Keratinocyte (primary cell): ENCODE data around the gene RNF145. TPM values are rescaled to one million over a fixed set of nuclear protein-coding genes. Genes with fewer than 3 reads are reported as not detected.

Source experiments
- DNase-seq: peaks from one replicate; pipeline ENCODE4 v3.0.0-alpha.2; 2011; ENCODE audit warnings: low read depth, missing footprints, low spot score
- FAIRE-seq: peaks from 2 replicates; lab custom pipeline; 2011; peaks lifted over from hg19 to GRCh38; lab: Jason Lieb, UNC
- H2AFZ ChIP-seq: 2 replicates; pipeline ENCODE4 v1.6.0; 2012; ENCODE audit warnings: low read length, control low read depth, inconsistent platforms; ENCODE audit not compliant: control insufficient read depth
- H3K27ac ChIP-seq: 2 replicates; pipeline ENCODE4 v1.5.1; 2011; ENCODE audit warnings: low read length; ENCODE audit not compliant: control insufficient read depth, insufficient read depth
- H3K27me3 ChIP-seq: 3 replicates; pipeline ENCODE4 v1.6.0; 2011; ENCODE audit warnings: low read length; ENCODE audit not compliant: control insufficient read depth, insufficient read depth; ENCODE audit errors: extremely low read depth
- H3K36me3 ChIP-seq, 2 experiments: 2 replicates in 1 of 2; 3 replicates in 1 of 2; pipeline ENCODE4 v1.5.1; 2011; ENCODE audit warnings: low read length in 2 of 2, mild to moderate bottlenecking in 1 of 2; ENCODE audit not compliant: control insufficient read depth in 2 of 2, insufficient read depth in 2 of 2; ENCODE audit errors: extremely low read depth in 1 of 2
- H3K4me1 ChIP-seq: 3 replicates; pipeline ENCODE4 v1.5.1; 2011; ENCODE audit warnings: low read length; ENCODE audit not compliant: control insufficient read depth, insufficient read depth; ENCODE audit errors: extremely low read depth
- H3K4me2 ChIP-seq: 3 replicates; pipeline ENCODE4 v1.6.0; 2011; ENCODE audit warnings: low read depth, low read length; ENCODE audit not compliant: control insufficient read depth, insufficient read depth; ENCODE audit errors: extremely low read depth
- H3K4me3 ChIP-seq, 3 experiments: fragments of 200-600 bp in 1 of 3; sonication (generic) in 1 of 3; 2 replicates in 2 of 3; 3 replicates in 1 of 3; pipeline ENCODE4 v1.5.1; 2011 to 2016; ENCODE audit warnings: low read length in 3 of 3, mild to moderate bottlenecking in 3 of 3, control low read depth in 2 of 3, inconsistent platforms in 1 of 3, low read depth in 1 of 3, mixed read lengths in 1 of 3, mixed run types in 1 of 3, moderate library complexity in 1 of 3; ENCODE audit not compliant: control insufficient read depth in 2 of 3, insufficient read depth in 2 of 3; ENCODE audit errors: extremely low read depth in 1 of 3
- H3K79me2 ChIP-seq: 2 replicates; pipeline ENCODE4 v1.6.0; 2012; ENCODE audit warnings: low read length; ENCODE audit not compliant: control insufficient read depth, insufficient read depth
- H3K9ac ChIP-seq: 3 replicates; pipeline ENCODE4 v1.6.0; 2011; ENCODE audit warnings: low read length; ENCODE audit not compliant: control insufficient read depth, insufficient read depth; ENCODE audit errors: extremely low read depth
- H3K9me1 ChIP-seq: 3 replicates; pipeline ENCODE4 v1.6.0; 2011; ENCODE audit warnings: low read length; ENCODE audit not compliant: control insufficient read depth, insufficient read depth; ENCODE audit errors: extremely low read depth
- H3K9me3 ChIP-seq: 2 replicates; pipeline ENCODE4 v1.5.1; 2012; ENCODE audit warnings: low read depth, low read length; ENCODE audit not compliant: control insufficient read depth
- H4K20me1 ChIP-seq: 3 replicates; pipeline ENCODE4 v1.6.0; 2011; ENCODE audit warnings: low read length; ENCODE audit not compliant: control insufficient read depth, insufficient read depth; ENCODE audit errors: extremely low read depth
- EZH2 ChIP-seq: IDR thresholded peaks from one replicate; pipeline ENCODE4 v1.6.1; 2012; ENCODE audit warnings: inconsistent platforms, mild to moderate bottlenecking, low read length, moderate library complexity
- dilution Hi-C: fragments of 300-500 bp; cut with MboI; formaldehyde crosslinking; loops from one replicate; pipeline ENCODE4 v1.7.0; 2020; ENCODE audit warnings: low sequenced_read_pairs; ENCODE audit not compliant: extremely low pct_ligation_motif_present
- polyA plus RNA-seq, 5 experiments: library from polyadenylated mRNA; depleted of rRNA in 3 of 5; stranded (reverse) in 3 of 5; stranded (forward) in 1 of 5; unstranded in 1 of 5; fragments of >200 nt; gene quantifications; 1 replicate in 1 of 5; 2 replicates in 3 of 5; 3 replicates in 1 of 5; pipeline versions ENCODE4 v1.2.1 to v1.2.3, GENCODE V29; 2011 to 2012; ENCODE audit warnings: missing spikeins in 2 of 5, low read depth in 1 of 5, low replicate concordance in 1 of 5
- TF ChIP-seq, protein P1 (sequence below), 3 experiments: IDR thresholded peaks in 1 of 3; conservative IDR thresholded peaks in 1 of 3; optimal IDR thresholded peaks in 1 of 3; 2 replicates in 2 of 3; 3 replicates in 1 of 3; pipeline versions ENCODE3 to v1.5.1; 2011; ENCODE audit warnings: low read length in 3 of 3, mild to moderate bottlenecking in 3 of 3, moderate library complexity in 2 of 3, control low read depth in 1 of 3, inconsistent platforms in 1 of 3; ENCODE audit not compliant: insufficient read depth in 2 of 3; ENCODE audit errors: extremely low read depth in 1 of 3

Gene RNF145
- polyA plus RNA-seq, 1 donor (not counting 4 experiments of a cell fraction or from before 2014, with no cell fraction given), result 78.6 TPM

DNA sequence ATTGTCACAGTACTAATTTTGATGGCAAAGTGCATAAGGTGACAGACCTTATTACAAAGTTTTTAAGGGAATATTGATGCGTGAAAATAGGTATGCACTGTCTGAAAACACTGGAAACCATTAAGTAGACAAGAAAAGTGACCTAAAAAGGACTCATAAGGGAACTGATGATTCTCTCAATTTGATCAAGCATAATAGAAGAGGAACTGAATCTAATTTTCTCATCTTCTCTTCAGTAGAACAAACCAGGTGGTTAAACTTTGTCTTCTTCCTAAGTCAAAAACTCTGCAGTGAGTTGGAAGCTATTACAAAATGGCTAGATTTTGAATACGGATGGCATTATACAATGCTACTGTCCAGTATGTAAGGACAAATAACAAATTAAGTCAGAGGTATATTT, 53.4 kb downstream of the RNF145 start:
- Histone ChIP-seq H3K4me3 (no peak overlapping the region), H3K9ac (no peak overlapping the region), H3K79me2 (no peaks in the 10 kb centered on the region), H3K27me3 (no peaks in the 10 kb centered on the region), H3K9me3 (no peaks in the 10 kb centered on the region), H3K27ac (no peak overlapping the region), H3K4me2 (no peak overlapping the region), H3K9me1 (no peaks in the 10 kb centered on the region), H3K36me3 (peaks cover 10 to 13% of the 10 kb centered on the region in 2 experiments), H3K4me1 (no peaks in the 10 kb centered on the region), H2AFZ (no peak overlapping the region), H4K20me1 (peaks cover 2% of the 10 kb centered on the region)
- TF ChIP-seq, protein P1, sequence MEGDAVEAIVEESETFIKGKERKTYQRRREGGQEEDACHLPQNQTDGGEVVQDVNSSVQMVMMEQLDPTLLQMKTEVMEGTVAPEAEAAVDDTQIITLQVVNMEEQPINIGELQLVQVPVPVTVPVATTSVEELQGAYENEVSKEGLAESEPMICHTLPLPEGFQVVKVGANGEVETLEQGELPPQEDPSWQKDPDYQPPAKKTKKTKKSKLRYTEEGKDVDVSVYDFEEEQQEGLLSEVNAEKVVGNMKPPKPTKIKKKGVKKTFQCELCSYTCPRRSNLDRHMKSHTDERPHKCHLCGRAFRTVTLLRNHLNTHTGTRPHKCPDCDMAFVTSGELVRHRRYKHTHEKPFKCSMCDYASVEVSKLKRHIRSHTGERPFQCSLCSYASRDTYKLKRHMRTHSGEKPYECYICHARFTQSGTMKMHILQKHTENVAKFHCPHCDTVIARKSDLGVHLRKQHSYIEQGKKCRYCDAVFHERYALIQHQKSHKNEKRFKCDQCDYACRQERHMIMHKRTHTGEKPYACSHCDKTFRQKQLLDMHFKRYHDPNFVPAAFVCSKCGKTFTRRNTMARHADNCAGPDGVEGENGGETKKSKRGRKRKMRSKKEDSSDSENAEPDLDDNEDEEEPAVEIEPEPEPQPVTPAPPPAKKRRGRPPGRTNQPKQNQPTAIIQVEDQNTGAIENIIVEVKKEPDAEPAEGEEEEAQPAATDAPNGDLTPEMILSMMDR (optimal IDR thresholded peaks at IDR 0.05 in 1 of 3, IDR thresholded peaks at IDR 0.05 in 1 of 3, conservative IDR thresholded peaks at IDR 0.05 in 1 of 3; ENCODE audit: extremely low read depth in 1 of 3, insufficient read depth in 2 of 3, low read length in 3 of 3), result no peak
- no peak for TF ChIP-seq EZH2
- dilution Hi-C loops, result no loop called here
- DNase-seq (no peak), FAIRE-seq (no peak)

DNA sequence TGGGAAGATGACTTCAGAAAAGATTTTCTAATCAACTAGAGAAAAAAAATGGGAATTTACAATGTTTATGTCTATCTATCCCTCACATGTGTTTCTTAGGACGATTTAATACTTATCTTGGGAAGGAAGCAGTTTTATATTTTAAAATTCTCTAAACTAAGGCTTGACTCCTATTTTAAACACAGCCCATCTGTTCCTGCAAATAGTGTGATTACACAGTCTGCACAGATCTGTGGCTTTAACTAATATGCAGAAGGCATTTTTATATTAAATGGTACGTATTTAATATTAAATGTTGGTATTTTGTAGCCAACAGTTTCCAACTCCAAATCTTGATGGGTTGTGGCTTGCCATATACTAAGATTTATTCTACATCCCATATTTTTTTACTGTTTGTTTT, 56.5 kb downstream of the RNF145 start:
- Histone ChIP-seq H3K27me3 (no peaks in the 10 kb centered on the region), H3K4me1 (no peaks in the 10 kb centered on the region), H3K9me3 (no peaks in the 10 kb centered on the region), H3K9me1 (no peaks in the 10 kb centered on the region), H2AFZ (no peak overlapping the region), H3K4me2 (no peak overlapping the region), H3K36me3 (peaks cover 1 to 8% of the 10 kb centered on the region in 2 experiments), H3K9ac (no peak overlapping the region), H3K27ac (no peak overlapping the region), H3K4me3 (no peak overlapping the region), H3K79me2 (no peaks in the 10 kb centered on the region), H4K20me1 (peaks cover 2% of the 10 kb centered on the region)
- FAIRE-seq (no peak), DNase-seq (no peak)
- TF ChIP-seq, protein P1 (optimal IDR thresholded peaks at IDR 0.05 in 1 of 3, IDR thresholded peaks at IDR 0.05 in 1 of 3, conservative IDR thresholded peaks at IDR 0.05 in 1 of 3; ENCODE audit: extremely low read depth in 1 of 3, insufficient read depth in 2 of 3, low read length in 3 of 3), result no peak
- TF ChIP-seq EZH2, result no peak
- dilution Hi-C loops, result no loop called here
